Peyer's patch (tissue), 4 donors: Measurements from ENCODE around the gene SCARB2.

Experiments used
- POLR2A ChIP-seq, 2 donors: fragments of 450-650 bp; IDR thresholded peaks; one replicate each; pipeline ENCODE4 v1.5.1; 2017; ENCODE audit warnings: antibody characterized with exemption in 2 of 2, mild to moderate bottlenecking in 2 of 2, moderate library complexity in 2 of 2
- TF ChIP-seq, protein P1 (sequence below), 6 experiments: fragments of 450-650 bp in 4 of 6; fragments of 200-600 bp in 2 of 6; sonication (generic) in 1 of 6; IDR thresholded peaks; one replicate each; pipeline ENCODE4 v1.5.1; 2017 to 2019; ENCODE audit warnings: antibody characterized with exemption in 6 of 6, mild to moderate bottlenecking in 3 of 6, moderate library complexity in 1 of 6

DNA sequence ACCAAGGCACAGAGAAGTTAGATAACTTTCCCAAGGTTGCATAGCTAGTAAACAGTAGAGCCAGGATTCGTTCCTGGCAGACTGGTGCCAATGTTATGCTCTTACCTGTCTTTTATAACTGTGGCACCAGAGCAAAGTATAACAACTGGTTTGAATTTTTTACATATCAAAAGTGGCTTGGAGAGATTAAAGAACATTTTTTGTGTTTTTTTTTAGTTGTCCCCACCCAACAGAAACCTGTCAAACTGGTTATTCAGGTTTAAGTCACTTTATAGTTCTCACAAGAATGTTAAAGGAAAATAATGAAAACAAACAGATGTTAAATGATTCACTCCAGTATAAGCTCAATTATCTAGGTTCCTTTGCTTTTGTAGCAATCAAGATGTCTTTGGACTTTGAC, 22.3 kb upstream of the SCARB2 start:
- no peak for TF ChIP-seq POLR2A (IDR thresholded peaks at IDR 0.05)
- TF ChIP-seq, protein P1, sequence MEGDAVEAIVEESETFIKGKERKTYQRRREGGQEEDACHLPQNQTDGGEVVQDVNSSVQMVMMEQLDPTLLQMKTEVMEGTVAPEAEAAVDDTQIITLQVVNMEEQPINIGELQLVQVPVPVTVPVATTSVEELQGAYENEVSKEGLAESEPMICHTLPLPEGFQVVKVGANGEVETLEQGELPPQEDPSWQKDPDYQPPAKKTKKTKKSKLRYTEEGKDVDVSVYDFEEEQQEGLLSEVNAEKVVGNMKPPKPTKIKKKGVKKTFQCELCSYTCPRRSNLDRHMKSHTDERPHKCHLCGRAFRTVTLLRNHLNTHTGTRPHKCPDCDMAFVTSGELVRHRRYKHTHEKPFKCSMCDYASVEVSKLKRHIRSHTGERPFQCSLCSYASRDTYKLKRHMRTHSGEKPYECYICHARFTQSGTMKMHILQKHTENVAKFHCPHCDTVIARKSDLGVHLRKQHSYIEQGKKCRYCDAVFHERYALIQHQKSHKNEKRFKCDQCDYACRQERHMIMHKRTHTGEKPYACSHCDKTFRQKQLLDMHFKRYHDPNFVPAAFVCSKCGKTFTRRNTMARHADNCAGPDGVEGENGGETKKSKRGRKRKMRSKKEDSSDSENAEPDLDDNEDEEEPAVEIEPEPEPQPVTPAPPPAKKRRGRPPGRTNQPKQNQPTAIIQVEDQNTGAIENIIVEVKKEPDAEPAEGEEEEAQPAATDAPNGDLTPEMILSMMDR (IDR thresholded peaks at IDR 0.05), result no peak
